Measurements from ENCODE around the gene TLE6. TPM values are rescaled to one million over a fixed set of nuclear protein-coding genes. Genes with fewer than 3 reads are reported as not detected.

TLE6 gene
- total RNA-seq, 1 donor from 2014 or later = not detected

- Histone ChIP-seq H3K4me3 (ENCODE audit: low read depth, low read length) (no peak overlapping the region), H3K27me3 (ENCODE audit: control insufficient read depth, insufficient read depth, low read length) (no peaks in the 10 kb centered on the region), H3K36me3 (ENCODE audit: control insufficient read depth, insufficient read depth, low read length) (no peaks in the 10 kb centered on the region)
- no peak for DNase-seq (ENCODE audit: low read depth)
- TF ChIP-seq, protein P1, sequence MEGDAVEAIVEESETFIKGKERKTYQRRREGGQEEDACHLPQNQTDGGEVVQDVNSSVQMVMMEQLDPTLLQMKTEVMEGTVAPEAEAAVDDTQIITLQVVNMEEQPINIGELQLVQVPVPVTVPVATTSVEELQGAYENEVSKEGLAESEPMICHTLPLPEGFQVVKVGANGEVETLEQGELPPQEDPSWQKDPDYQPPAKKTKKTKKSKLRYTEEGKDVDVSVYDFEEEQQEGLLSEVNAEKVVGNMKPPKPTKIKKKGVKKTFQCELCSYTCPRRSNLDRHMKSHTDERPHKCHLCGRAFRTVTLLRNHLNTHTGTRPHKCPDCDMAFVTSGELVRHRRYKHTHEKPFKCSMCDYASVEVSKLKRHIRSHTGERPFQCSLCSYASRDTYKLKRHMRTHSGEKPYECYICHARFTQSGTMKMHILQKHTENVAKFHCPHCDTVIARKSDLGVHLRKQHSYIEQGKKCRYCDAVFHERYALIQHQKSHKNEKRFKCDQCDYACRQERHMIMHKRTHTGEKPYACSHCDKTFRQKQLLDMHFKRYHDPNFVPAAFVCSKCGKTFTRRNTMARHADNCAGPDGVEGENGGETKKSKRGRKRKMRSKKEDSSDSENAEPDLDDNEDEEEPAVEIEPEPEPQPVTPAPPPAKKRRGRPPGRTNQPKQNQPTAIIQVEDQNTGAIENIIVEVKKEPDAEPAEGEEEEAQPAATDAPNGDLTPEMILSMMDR (IDR thresholded peaks at IDR 0.05; ENCODE audit: insufficient read depth, low read length, severe bottlenecking) = no peak
- FAIRE-seq = no peak
Observed at GRCh38 chr19:2998642-2999041, 21.3 kb downstream of the TLE6 start.

DNA sequence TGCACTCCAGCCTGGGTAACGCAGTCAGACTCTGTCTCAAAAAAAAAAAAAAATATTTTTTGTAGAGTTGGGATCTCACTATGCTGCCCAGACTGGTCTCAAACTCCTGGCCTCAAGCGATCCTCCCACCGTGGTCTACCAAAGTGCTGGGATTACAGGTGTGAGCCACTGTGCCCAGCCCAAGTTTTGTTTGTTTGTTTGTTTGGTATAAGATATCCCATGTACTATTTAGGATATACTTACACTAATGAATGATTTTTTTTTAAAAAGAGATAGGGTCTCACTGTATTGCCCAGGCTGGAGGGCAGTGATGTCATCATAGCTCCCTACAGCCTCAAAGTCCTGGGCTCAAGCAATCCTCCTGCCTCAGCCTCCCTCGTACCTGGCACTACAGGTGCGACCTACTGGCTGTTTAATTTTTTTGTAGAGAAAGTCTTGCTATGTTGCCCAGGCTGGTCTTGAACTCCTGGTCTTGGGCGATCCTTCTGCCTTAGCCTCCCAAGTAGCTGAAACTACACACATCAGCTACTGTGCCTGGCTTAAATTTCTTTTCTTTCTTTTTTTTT is 24.0 kb downstream of the TLE6 start:
- no peaks in the 10 kb centered on the region for H3K36me3 ChIP-seq (ENCODE audit: control insufficient read depth, insufficient read depth, low read length)
- no peaks in the 10 kb centered on the region for H3K27me3 ChIP-seq (ENCODE audit: control insufficient read depth, insufficient read depth, low read length)
- H3K4me3 ChIP-seq (ENCODE audit: low read depth, low read length) = no peak overlapping the region
- DNase-seq (ENCODE audit: low read depth) (no peak), FAIRE-seq (no peak)
- TF ChIP-seq, protein P1 (IDR thresholded peaks at IDR 0.05; ENCODE audit: insufficient read depth, low read length, severe bottlenecking) = no peak

DNA sequence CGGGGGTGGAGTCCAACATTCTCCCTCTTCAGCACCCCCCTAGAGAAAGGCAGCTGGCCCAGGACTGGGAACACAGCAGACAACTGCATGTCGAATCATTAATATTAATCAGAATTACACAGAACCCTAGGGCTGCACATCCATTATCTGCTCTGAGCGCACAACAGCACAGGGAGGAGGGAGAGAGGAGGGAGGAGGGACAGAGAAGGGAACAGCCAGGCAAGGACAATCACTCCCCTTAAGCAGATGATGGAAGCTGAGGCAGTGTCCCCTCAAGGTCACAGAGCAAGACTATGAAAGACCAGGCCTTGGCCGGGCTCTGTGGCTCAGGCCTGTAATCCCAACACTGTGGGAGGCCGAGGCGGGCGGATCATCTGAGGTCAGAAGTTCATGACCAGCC is 25.7 kb downstream of the TLE6 start:
- DNase-seq (ENCODE audit: low read depth) (no peak), FAIRE-seq (no peak)
- H3K4me3 ChIP-seq (ENCODE audit: low read depth, low read length) = no peak overlapping the region
- TF ChIP-seq, protein P1 (IDR thresholded peaks at IDR 0.05; ENCODE audit: insufficient read depth, low read length, severe bottlenecking) = no peak
- H3K36me3 ChIP-seq (ENCODE audit: control insufficient read depth, insufficient read depth, low read length) = no peaks in the 10 kb centered on the region
- H3K27me3 ChIP-seq (ENCODE audit: control insufficient read depth, insufficient read depth, low read length) = no peaks in the 10 kb centered on the region

- FAIRE-seq (no peak), DNase-seq (ENCODE audit: low read depth) (no peak)
- Histone ChIP-seq H3K4me3 (ENCODE audit: low read depth, low read length) (no peak overlapping the region), H3K27me3 (ENCODE audit: control insufficient read depth, insufficient read depth, low read length) (no peaks in the 10 kb centered on the region), H3K36me3 (ENCODE audit: control insufficient read depth, insufficient read depth, low read length) (no peaks in the 10 kb centered on the region)
- TF ChIP-seq, protein P1 (IDR thresholded peaks at IDR 0.05; ENCODE audit: insufficient read depth, low read length, severe bottlenecking) = no peak
Observed at GRCh38 chr19:3004522-3004921, 27.2 kb downstream of the TLE6 start.

DNA sequence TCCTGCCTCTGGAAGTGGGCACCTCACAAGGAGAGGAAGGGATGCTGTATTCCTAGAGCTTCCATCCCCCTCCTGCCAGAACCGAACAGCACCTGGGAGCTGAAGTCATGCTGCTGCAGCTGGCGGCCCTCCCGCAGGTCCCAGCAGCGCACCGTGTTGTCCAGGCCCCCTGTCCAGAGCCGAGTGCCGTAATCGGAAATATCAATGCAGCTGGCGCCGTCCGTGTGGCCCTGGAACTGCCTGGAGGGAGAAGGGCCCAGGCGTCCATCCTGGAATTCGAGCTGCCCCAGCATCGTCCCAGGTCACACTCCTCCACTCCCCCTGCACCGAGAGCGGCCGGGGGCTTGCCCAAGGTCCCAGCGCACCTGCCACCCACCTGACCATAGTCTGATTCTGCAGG is 28.0 kb downstream of the TLE6 start:
- FAIRE-seq = no peak
- H3K36me3 ChIP-seq (ENCODE audit: control insufficient read depth, insufficient read depth, low read length) = no peaks in the 10 kb centered on the region

More for the DNA sequence above, 28.0 kb downstream of the TLE6 start:
- H3K27me3 ChIP-seq (ENCODE audit: control insufficient read depth, insufficient read depth, low read length) = no peaks in the 10 kb centered on the region
- no peak overlapping the region for H3K4me3 ChIP-seq (ENCODE audit: low read depth, low read length)
- TF ChIP-seq, protein P1 (IDR thresholded peaks at IDR 0.05; ENCODE audit: insufficient read depth, low read length, severe bottlenecking) = no peak
- DNase-seq (ENCODE audit: low read depth) = no peak

Data from bronchial epithelial cell (primary cell).